GM21786 (cell line): ENCODE data around the gene COTL1.
A peak's percentile ranks its signal among the peaks of the same experiment; 100 is the strongest.
"Not testable (repeated sequence)": the region's sequence is repeated elsewhere in the genome, so short reads cannot be mapped to it uniquely, and the experiment has no call there.

ENCODE experiments used
- ATAC-seq: cut with Tn5 transposase; IDR thresholded peaks from one replicate; pipeline ENCODE4 v1.9.1; 2021; ENCODE audit not compliant: unreplicated experiment

The COTL1 gene

GRCh38 chr16:84574191-84574590 lies 43.7 kb downstream of the COTL1 start:
- no peak for ATAC-seq

- ATAC-seq = no peak
Measured at GRCh38 chr16:84572096-84572495, 45.8 kb downstream of the COTL1 start.

GRCh38 chr16:84571506-84571905 lies 46.4 kb downstream of the COTL1 start:
- ATAC-seq = no peak

GRCh38 chr16:84570739-84571403 lies 47.0 kb downstream of the COTL1 start:
- no peak for ATAC-seq

GRCh38 chr16:84569382-84569987 lies 48.4 kb downstream of the COTL1 start:
- ATAC-seq = no peak

- ATAC-seq = no peak
Measured at GRCh38 chr16:84568066-84568465, 49.8 kb downstream of the COTL1 start.

GRCh38 chr16:84567286-84567962 lies 50.5 kb downstream of the COTL1 start:
- no peak for ATAC-seq

- no peak for ATAC-seq
Measured at GRCh38 chr16:84566545-84567257, 51.2 kb downstream of the COTL1 start.

- no peak for ATAC-seq
Measured at GRCh38 chr16:84565669-84566495, 52.0 kb downstream of the COTL1 start.

GRCh38 chr16:84563786-84564420 lies 54.0 kb downstream of the COTL1 start:
- no peak for ATAC-seq

- no peak for ATAC-seq
Measured at GRCh38 chr16:84563064-84563715, 54.7 kb downstream of the COTL1 start.

GRCh38 chr16:84562174-84562815 lies 55.6 kb downstream of the COTL1 start:
- ATAC-seq = peak; percentile 82

GRCh38 chr16:84561291-84561690 lies 56.6 kb downstream of the COTL1 start:
- no peak for ATAC-seq

GRCh38 chr16:84560269-84560668 lies 57.6 kb downstream of the COTL1 start:
- no peak for ATAC-seq

- ATAC-seq = no peak
Measured at GRCh38 chr16:84559311-84559932, 58.5 kb downstream of the COTL1 start.

GRCh38 chr16:84558850-84559249 lies 59.0 kb downstream of the COTL1 start:
- not testable (repeated sequence) for ATAC-seq

- ATAC-seq = no peak
Measured at GRCh38 chr16:84557504-84557903, 60.4 kb downstream of the COTL1 start.

- no peak for ATAC-seq
Measured at GRCh38 chr16:84557059-84557458, 60.8 kb downstream of the COTL1 start.
